ENCODE data around the gene TEPSIN. TPM values are rescaled to one million over a fixed set of nuclear protein-coding genes. Genes with fewer than 3 reads are reported as not detected.
A peak's percentile ranks its signal among the peaks of the same experiment; 100 is the strongest.

Gene TEPSIN
- total and polyA plus RNA-seq, 2 donors (not counting 3 experiments of a cell fraction or from before 2014, with no cell fraction given) = 41.6 to 45.3 TPM

- dilution Hi-C loops (cut with MboI; ENCODE audit: extremely low pct_ligation_motif_present, low sequenced_read_pairs) (no loop called here), intact Hi-C loops (cut with micrococcal nuclease) (loop anchor here (1.0 kb wide), 1 partner anchor 59 kb away; no protein-coding TSS in a partner anchor)
- Histone ChIP-seq H3K4me2 (ENCODE audit: insufficient read depth, low read length) (no peak overlapping the region), H3K4me1 (ENCODE audit: control insufficient read depth, extremely low read depth, insufficient read depth, low read length) (no peaks in the 10 kb centered on the region), H4K20me1 (replicated peaks; ENCODE audit: control insufficient read depth, extremely low read depth, insufficient read depth, low read length) (no peaks in the 10 kb centered on the region), H3K9me3 (replicated peaks; ENCODE audit: control insufficient read depth, insufficient read depth, low read length) (no peaks in the 10 kb centered on the region), H3K27me3 (ENCODE audit: control insufficient read depth in 2 of 2, insufficient read depth in 2 of 2, low read length in 2 of 2) (no peaks in the 10 kb centered on the region), H3K36me3 (ENCODE audit: control insufficient read depth in 2 of 2, extremely low read depth in 1 of 2, insufficient read depth in 2 of 2, low read length in 2 of 2) (no peaks in the 10 kb centered on the region), H3K79me2 (ENCODE audit: control insufficient read depth, insufficient read depth, low read length) (no peaks in the 10 kb centered on the region), H3K4me3 (replicated peaks in 1 of 3; ENCODE audit: insufficient read depth in 1 of 3, low read depth in 1 of 3, low read length in 3 of 3) (no peak overlapping the region), H3K9me1 (replicated peaks; ENCODE audit: control insufficient read depth, extremely low read depth, insufficient read depth, low read length) (no peaks in the 10 kb centered on the region), H3K27ac (ENCODE audit: insufficient read depth, low read depth, low read length) (no peak overlapping the region), H3K9ac (replicated peaks; ENCODE audit: extremely low read depth, insufficient read depth, low read length) (no peak overlapping the region), H2AFZ (ENCODE audit: low read depth, low read length) (no peak overlapping the region)
- no TSS peak for BruUV-seq (replicated peaks)
- ChIA-PET CTCF (interaction anchor here (0.6 to 4.4 kb wide), 21 partner anchors 10 to 304 kb away, joined by 3 to 91 read pairs (median 4); partner anchors contain the start of genes CEP131, NDUFAF8 and TEPSIN), POLR2A (no interaction called here)
- peak; percentile 63 to 73 for TF ChIP-seq CTCF (IDR thresholded peaks at IDR 0.05; ENCODE audit: extremely low read depth in 1 of 2, insufficient read depth in 1 of 2, low read depth in 1 of 2, low read length in 2 of 2)
- TF ChIP-seq POLR2A (IDR thresholded peaks at IDR 0.05; ENCODE audit: low read depth, low read length) = no peak
- TF ChIP-seq GATA2 (IDR thresholded peaks at IDR 0.05; ENCODE audit: insufficient read depth, insufficient read length, low read depth, low read length) = no peak
- no peak for TF ChIP-seq JUN (IDR thresholded peaks at IDR 0.05; ENCODE audit: borderline replicate concordance, insufficient read depth, insufficient read length, low read depth)
- no peak for TF ChIP-seq FOS (IDR thresholded peaks at IDR 0.05; ENCODE audit: borderline replicate concordance, insufficient read depth, low read length)
- TF ChIP-seq EZH2 (IDR thresholded peaks at IDR 0.05; ENCODE audit: borderline replicate concordance, low read depth, low read length, severe bottlenecking) = no peak
- no peak for TF ChIP-seq MAX (IDR thresholded peaks at IDR 0.05; ENCODE audit: insufficient read depth, insufficient read length)
- FAIRE-seq (peak; percentile 78), DNase-seq (ENCODE audit: low read depth, low spot score) (peak; percentile 76)
Measured at GRCh38 chr17:81200695-81201580, 37.9 kb downstream of the TEPSIN start.

Measured in endothelial cell of umbilical vein (primary cell).